Articular chondrocyte of knee joint (primary cell): Measurements from ENCODE around the gene NLRP9. TPM values are rescaled to one million over a fixed set of nuclear protein-coding genes. Genes with fewer than 3 reads are reported as not detected.

Experiments
- small RNA-seq: library from RNA; depleted of rRNA; stranded (forward); fragments of <200 nt; gene quantifications from one replicate; pipeline ENCODE3, GENCODE V24; 2012
- total RNA-seq: library from RNA; depleted of rRNA; stranded (reverse); fragments of >200 nt; gene quantifications from 2 replicates; pipeline ENCODE4 v1.2.3, GENCODE V29; 2012

NLRP9 gene
- total RNA-seq, result not detected in 2 replicates

GRCh38 chr19:55738302-55738701, at the start of gene NLRP9:
Gene NLRP9, minus strand, starts transcription at chr19:55738402. Its CDS starts 28 bp downstream, at chr19:55738374.

DNA sequence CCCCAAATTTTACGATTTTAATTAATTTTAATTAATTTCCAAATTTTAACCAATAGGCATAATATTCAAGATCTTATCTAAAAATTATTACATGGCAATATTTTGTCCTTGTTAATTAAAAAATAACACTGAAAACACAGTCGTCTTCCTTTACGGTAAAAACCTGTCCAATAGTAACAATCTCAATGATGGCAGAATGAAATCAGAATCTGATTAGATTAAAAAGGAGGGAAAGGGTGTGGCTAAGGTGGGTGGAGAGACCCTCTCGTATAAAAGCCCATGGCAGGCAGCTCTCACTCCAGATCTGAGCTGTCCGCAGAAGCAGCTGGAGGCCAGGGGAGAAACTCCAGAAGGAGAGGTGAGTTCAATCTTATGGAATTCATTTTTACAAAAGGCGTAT, 30.6 kb upstream of the NLRP9 start, which contains the start of gene RFPL4AL1:
Gene RFPL4AL1, plus strand, starts transcription at position 301 of the 400 bp plus-strand sequence. CDS start 2,687 bp downstream, outside the sequence.

GRCh38 chr19:55758797-55759196, 20.6 kb upstream of the NLRP9 start, which contains the start of gene RFPL4A:
Gene RFPL4A, plus strand, starts transcription at chr19:55759097. Its CDS starts 2,704 bp downstream, at chr19:55761801.

DNA sequence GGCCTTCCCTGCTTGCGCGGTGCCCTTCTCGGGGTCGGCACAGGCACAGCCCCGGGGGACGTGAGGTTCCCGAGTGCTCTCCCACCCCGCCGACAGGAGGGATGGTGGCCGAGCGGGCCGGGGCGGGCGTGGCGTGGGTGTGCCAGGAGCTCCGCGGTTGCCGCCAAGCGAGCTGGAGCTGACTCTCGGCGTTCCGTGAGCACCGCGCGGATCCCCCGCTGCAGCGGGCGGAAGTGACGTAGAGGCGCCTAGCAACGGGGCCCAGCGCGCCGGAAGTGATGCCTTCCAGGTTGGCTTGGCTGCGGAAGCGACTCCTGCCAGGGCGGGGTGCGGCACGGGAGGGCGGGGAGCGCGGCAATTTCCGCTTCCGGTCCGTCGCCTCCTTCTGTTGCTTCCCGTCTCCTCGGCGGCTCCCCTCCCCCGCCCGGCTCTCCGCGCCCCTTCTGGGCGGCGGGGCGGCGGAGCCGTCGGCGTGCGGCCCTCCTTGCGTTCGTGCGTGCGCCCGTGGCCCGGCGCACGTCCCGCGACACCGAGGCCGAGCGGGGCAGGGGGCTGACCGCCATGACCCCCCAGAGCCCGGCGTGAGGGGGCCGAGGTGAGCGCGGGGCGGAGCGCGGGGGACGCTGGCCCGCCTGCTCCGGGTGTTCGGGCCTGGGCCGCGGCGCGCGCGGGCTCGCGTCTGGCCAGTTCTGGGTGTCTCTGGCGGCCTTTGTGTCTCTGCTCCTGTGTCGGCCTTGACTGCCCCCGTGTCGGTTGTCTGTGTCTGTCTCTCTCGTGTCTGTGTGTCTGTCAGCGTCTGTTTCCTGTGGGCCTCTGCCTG, 63.2 kb downstream of the NLRP9 start, which contains the start of gene EPN1:
Gene EPN1, plus strand, starts transcription at position 386 of the 820 bp plus-strand sequence. CDS start 3,402 bp downstream, outside the sequence.

Small RNAs within 50 kb of the gene (small RNA-seq; reads per million reads assigned to genes)
- gene AC010525.2, result not detected

Other genes starting within 250 kb of the NLRP9 start
- 23.4 and 33.8 TPM in 2 replicates for gene SSC5D, start 250.0 kb downstream of the NLRP9 start, total RNA-seq
- gene SBK2, start 201.3 kb downstream of the NLRP9 start, total RNA-seq, result not detected in 2 replicates
- 0.11 TPM in 1 of 2 replicates, not detected in the other for gene SBK3, start 192.9 kb downstream of the NLRP9 start, total RNA-seq
- 6.5 and 8.9 TPM in 2 replicates for gene ZNF579, start 157.6 kb downstream of the NLRP9 start, total RNA-seq
- 3.4 and 5.1 TPM in 2 replicates for gene FIZ1, start 138.9 kb downstream of the NLRP9 start, total RNA-seq
- 6.6 and 7.1 TPM in 2 replicates for gene ZNF524, start 138.1 kb downstream of the NLRP9 start, total RNA-seq
- gene ZNF865, start 132.8 kb downstream of the NLRP9 start, total RNA-seq, result 1.2 and 1.3 TPM in 2 replicates
- 4.7 and 6.2 TPM in 2 replicates for gene ZNF784, start 113.8 kb downstream of the NLRP9 start, total RNA-seq
- 5.3 and 8.6 TPM in 2 replicates for gene ZNF580, start 97.4 kb downstream of the NLRP9 start, total RNA-seq
- gene ZNF581, start 94.8 kb downstream of the NLRP9 start, total RNA-seq, result 17.6 and 20.4 TPM in 2 replicates
- gene CCDC106, start 90.2 kb downstream of the NLRP9 start, total RNA-seq, result 6.9 and 7.4 TPM in 2 replicates
- gene U2AF2, start 83.4 kb downstream of the NLRP9 start, total RNA-seq, result 65.0 and 66.0 TPM in 2 replicates
- gene EPN1, start 63.2 kb downstream of the NLRP9 start, total RNA-seq, result 48.3 and 57.5 TPM in 2 replicates
- gene RFPL4A, start 20.7 kb upstream of the NLRP9 start, total RNA-seq, result not detected in 2 replicates
- not detected in 2 replicates for gene RFPL4AL1, start 30.7 kb upstream of the NLRP9 start, total RNA-seq
- gene NLRP11, start 93.6 kb upstream of the NLRP9 start, total RNA-seq, result not detected in 2 replicates
- gene NLRP4, start 98.1 kb upstream of the NLRP9 start, total RNA-seq, result not detected in 2 replicates
- gene NLRP13, start 193.9 kb upstream of the NLRP9 start, total RNA-seq, result not detected in 2 replicates
- not detected in 2 replicates for gene NLRP8, start 209.4 kb upstream of the NLRP9 start, total RNA-seq
- gene NLRP5, start 248.4 kb upstream of the NLRP9 start, total RNA-seq, result not detected in 2 replicates